ENCODE data around the gene TPRN.

Gene TPRN

GRCh38 chr9:137188086-137188489 lies 12.5 kb downstream of the TPRN start:
- TF ChIP-seq CTCF (IDR thresholded peaks at IDR 0.05): no peak

- TF ChIP-seq CTCF (IDR thresholded peaks at IDR 0.05): no peak
Observed at GRCh38 chr9:137187386-137187785, 13.2 kb downstream of the TPRN start.

GRCh38 chr9:137186385-137186784 lies 14.2 kb downstream of the TPRN start:
- no peak for TF ChIP-seq CTCF (IDR thresholded peaks at IDR 0.05)

GRCh38 chr9:137185921-137186320 lies 14.6 kb downstream of the TPRN start:
- no peak for TF ChIP-seq CTCF (IDR thresholded peaks at IDR 0.05)

GRCh38 chr9:137184881-137185660 lies 15.5 kb downstream of the TPRN start:
- TF ChIP-seq CTCF (IDR thresholded peaks at IDR 0.05): no peak

- TF ChIP-seq CTCF (IDR thresholded peaks at IDR 0.05): no peak
Observed at GRCh38 chr9:137183980-137184595, 16.5 kb downstream of the TPRN start.

- TF ChIP-seq CTCF (IDR thresholded peaks at IDR 0.05): no peak
Observed at GRCh38 chr9:137182836-137183235, 17.7 kb downstream of the TPRN start.
